ENCODE results near the gene MRPL32.

DNA sequence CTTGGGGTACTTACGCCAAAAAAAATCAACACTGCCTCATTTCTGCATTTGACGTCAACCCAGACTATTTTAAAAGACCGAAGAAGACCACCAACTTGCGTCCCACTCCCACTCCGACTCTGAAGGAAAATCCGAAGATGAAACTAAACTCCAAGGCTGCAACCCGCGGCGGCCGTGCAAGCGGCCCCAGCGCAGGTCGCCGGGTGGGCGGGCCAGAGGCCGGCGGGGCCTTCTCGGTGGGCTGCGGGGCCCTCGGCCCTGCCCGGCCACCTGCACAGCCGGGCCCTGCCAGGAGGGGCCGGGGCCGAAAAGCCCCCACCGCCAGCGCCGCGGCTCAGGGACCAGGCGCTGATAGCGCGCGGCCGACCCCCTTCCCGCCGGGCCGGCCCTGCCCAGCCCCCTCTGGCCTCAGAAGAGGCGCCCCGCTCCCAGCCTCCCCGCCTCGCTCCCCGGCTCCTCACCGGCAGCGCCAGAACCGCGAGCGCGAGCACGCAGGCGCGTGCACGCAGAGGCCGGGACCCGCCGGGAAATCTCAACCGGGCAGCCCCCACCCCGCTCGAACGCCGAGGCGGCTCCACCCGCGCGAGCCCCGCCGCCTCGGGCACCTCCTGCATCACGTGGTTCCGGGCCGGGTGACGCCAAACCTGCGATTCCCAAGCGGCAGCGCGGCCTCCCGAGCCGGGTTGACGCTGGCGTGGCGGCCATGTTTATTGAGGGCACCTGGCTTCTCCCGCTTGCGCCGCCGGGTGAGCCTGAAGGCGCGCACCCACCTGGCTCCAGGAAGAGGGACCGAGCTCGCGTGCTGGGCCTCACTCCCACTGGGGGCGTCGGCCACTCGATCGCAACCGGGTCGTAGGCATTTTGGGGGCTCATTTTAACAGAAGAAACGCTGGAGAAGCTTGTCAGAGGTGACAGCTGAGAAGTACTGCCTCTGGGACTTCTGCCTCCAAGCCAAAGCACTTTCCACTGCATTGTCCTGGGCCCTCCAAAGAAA, 20.4 kb upstream of the MRPL32 start, which contains the start of gene C7orf25:
- TF ChIP-seq, protein P1, sequence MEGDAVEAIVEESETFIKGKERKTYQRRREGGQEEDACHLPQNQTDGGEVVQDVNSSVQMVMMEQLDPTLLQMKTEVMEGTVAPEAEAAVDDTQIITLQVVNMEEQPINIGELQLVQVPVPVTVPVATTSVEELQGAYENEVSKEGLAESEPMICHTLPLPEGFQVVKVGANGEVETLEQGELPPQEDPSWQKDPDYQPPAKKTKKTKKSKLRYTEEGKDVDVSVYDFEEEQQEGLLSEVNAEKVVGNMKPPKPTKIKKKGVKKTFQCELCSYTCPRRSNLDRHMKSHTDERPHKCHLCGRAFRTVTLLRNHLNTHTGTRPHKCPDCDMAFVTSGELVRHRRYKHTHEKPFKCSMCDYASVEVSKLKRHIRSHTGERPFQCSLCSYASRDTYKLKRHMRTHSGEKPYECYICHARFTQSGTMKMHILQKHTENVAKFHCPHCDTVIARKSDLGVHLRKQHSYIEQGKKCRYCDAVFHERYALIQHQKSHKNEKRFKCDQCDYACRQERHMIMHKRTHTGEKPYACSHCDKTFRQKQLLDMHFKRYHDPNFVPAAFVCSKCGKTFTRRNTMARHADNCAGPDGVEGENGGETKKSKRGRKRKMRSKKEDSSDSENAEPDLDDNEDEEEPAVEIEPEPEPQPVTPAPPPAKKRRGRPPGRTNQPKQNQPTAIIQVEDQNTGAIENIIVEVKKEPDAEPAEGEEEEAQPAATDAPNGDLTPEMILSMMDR (IDR thresholded peaks at IDR 0.05; ENCODE audit: low read depth, low read length, poor library complexity, severe bottlenecking) = peak; percentile 35
- TF ChIP-seq EZH2phosphoT487 (IDR thresholded peaks at IDR 0.05; ENCODE audit: borderline replicate concordance, low read length) = no peak
